ENCODE results near the gene TP53I11. TPM values are rescaled to one million over a fixed set of nuclear protein-coding genes. Genes with fewer than 3 reads are reported as not detected.

Gene TP53I11
- total RNA-seq, 1 donor from 2014 or later: 5.7 TPM

- intact Hi-C loops (cut with micrococcal nuclease): no loop called here
- Mint-ChIP-seq H3K9me3 (no peaks in the 10 kb centered on the region), H3K4me1 (ENCODE audit: low read depth) (peaks cover 4% of the 10 kb centered on the region), H3K4me3 (no peak overlapping the region), H3K36me3 (ENCODE audit: low read depth) (no peaks in the 10 kb centered on the region), H3K27ac (no peak overlapping the region), H3K27me3 (ENCODE audit: insufficient read depth) (peaks cover 6% of the 10 kb centered on the region)
- no peak for DNase-seq (ENCODE audit: low spot score)
These were observed 9.6 kb upstream of the TP53I11 start for GRCh38 chr11:44960200-44960845.

DNA sequence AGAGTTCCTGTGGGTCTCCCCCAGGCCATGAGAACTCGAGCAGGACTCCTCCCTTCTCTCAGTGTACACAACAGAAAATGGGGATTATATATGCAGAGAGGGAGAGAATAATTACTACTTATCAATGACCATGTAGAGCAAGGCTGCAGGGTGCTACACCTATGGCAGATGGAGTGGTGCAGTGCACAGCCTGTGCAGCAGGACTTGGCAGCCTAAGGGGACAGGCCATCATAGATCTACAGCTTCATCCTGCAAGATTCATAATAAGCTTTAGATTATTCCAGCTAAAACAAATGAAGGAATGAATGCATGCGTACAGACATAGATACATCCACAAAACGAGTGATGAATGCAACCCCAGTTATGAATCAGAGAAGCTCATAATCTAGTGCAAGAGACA is 8.4 kb upstream of the TP53I11 start:
- Mint-ChIP-seq H3K27ac (no peak overlapping the region), H3K27me3 (ENCODE audit: insufficient read depth) (peaks cover 7% of the 10 kb centered on the region), H3K4me3 (no peak overlapping the region), H3K36me3 (ENCODE audit: low read depth) (no peaks in the 10 kb centered on the region), H3K4me1 (ENCODE audit: low read depth) (peaks cover 14% of the 10 kb centered on the region), H3K9me3 (no peaks in the 10 kb centered on the region)
- no peak for DNase-seq (ENCODE audit: low spot score)
- intact Hi-C loops (cut with micrococcal nuclease): loop anchor here (10.0 kb wide), 1 partner anchor 864 kb away; the partner anchor contains the start of gene EXT2

DNA sequence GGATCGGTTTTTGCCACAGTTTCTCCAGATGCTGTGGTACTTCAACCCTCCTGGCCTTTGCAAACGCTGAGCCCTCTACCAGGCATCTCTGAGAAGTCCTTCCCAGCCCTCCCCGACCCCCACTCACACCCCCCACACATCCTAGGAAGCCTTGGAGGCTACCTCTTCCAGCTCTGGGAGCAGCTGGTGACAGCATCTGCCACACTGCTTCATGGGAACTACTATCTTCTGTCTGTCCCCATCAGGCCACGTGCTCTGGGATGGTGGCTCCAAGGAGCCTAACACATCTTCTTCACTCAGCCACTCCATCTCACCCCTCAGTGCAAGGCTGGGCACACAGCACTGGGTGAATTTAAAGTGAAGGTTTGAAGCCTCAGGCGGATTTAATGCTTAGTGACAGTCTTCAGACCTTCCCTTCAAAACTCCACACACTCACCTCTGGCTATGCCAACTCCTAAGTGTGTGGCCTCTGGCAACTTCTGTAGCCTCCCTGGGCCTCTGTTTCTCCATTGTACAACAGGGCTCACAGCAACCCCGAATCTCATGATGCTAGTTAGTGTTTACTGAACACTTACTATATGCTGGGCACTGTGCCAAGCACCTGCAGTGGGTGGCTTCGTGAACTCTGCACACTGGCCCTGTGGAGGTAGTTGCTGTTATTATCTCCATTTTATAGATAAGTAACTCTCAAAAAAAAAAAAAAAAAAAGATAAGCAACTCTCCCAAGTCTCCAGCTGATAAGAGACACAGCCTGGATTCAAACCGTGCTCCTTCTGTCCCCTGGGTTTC is 7.3 kb upstream of the TP53I11 start:
- no peak for DNase-seq (ENCODE audit: low spot score)
- H3K36me3 Mint-ChIP-seq (ENCODE audit: low read depth): no peaks in the 10 kb centered on the region
- intact Hi-C loops (cut with micrococcal nuclease): loop anchor here (10.0 kb wide), 1 partner anchor 863 kb away; the partner anchor contains the start of gene EXT2
- no peak overlapping the region for H3K27ac Mint-ChIP-seq
- H3K9me3 Mint-ChIP-seq: no peaks in the 10 kb centered on the region
- H3K27me3 Mint-ChIP-seq (ENCODE audit: insufficient read depth): peaks cover 7% of the 10 kb centered on the region
- no peak overlapping the region for H3K4me3 Mint-ChIP-seq
- H3K4me1 Mint-ChIP-seq (ENCODE audit: low read depth): peaks cover 14% of the 10 kb centered on the region

DNA sequence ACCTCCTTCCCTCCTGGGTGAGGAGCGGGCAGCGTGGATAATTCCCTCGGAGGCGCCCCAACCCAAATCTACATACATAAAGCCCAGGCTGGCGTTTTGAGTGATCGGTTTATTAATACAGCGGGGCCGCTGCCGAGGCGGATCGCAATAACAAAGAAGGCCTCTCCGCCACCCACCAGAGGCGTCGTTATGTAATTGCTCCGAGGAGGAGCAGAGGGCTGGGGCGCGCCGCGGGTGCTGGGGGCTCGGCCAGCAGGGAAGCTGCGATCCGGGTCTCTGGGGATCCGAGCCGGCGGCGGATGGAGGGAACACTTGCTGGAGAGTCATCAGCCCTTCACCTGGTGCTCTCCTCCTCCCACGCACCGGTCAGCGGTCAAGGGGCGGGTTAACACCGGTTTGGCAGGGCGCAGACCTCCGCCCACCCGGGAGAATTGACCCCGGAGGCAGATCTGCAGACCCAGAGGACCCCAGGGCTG is 6.4 kb upstream of the TP53I11 start:
- H3K27ac Mint-ChIP-seq: no peak overlapping the region
- no peak overlapping the region for H3K4me3 Mint-ChIP-seq
- DNase-seq (ENCODE audit: low spot score): no peak
- H3K27me3 Mint-ChIP-seq (ENCODE audit: insufficient read depth): peaks cover 7% of the 10 kb centered on the region
- H3K36me3 Mint-ChIP-seq (ENCODE audit: low read depth): no peaks in the 10 kb centered on the region
- peaks cover 14% of the 10 kb centered on the region for H3K4me1 Mint-ChIP-seq (ENCODE audit: low read depth)
- H3K9me3 Mint-ChIP-seq: no peaks in the 10 kb centered on the region
- intact Hi-C loops (cut with micrococcal nuclease): loop anchor here (10.0 kb wide), 1 partner anchor 862 kb away; the partner anchor contains the start of gene EXT2

- Mint-ChIP-seq H3K4me1 (ENCODE audit: low read depth) (peaks cover 14% of the 10 kb centered on the region), H3K9me3 (no peaks in the 10 kb centered on the region), H3K36me3 (ENCODE audit: low read depth) (no peaks in the 10 kb centered on the region), H3K27me3 (ENCODE audit: insufficient read depth) (peaks cover 11% of the 10 kb centered on the region), H3K4me3 (no peak overlapping the region), H3K27ac (no peak overlapping the region)
- DNase-seq (ENCODE audit: low spot score): no peak
- intact Hi-C loops (cut with micrococcal nuclease): loop anchor here (10.0 kb wide), 1 partner anchor 860 kb away; the partner anchor contains the start of gene EXT2
These were observed 4.5 kb upstream of the TP53I11 start for GRCh38 chr11:44955015-44955738.

- peaks cover 9% of the 10 kb centered on the region for H3K27me3 Mint-ChIP-seq (ENCODE audit: insufficient read depth)
- no peaks in the 10 kb centered on the region for H3K36me3 Mint-ChIP-seq (ENCODE audit: low read depth)
- no peak overlapping the region for H3K27ac Mint-ChIP-seq
- no peak overlapping the region for H3K4me3 Mint-ChIP-seq
- H3K4me1 Mint-ChIP-seq (ENCODE audit: low read depth): peaks cover 14% of the 10 kb centered on the region
- no peak for DNase-seq (ENCODE audit: low spot score)
- H3K9me3 Mint-ChIP-seq: no peaks in the 10 kb centered on the region
- intact Hi-C loops (cut with micrococcal nuclease): loop anchor here (10.0 kb wide), 1 partner anchor 859 kb away; the partner anchor contains the start of gene EXT2
These were observed 3.6 kb upstream of the TP53I11 start for GRCh38 chr11:44954051-44954906.

DNA sequence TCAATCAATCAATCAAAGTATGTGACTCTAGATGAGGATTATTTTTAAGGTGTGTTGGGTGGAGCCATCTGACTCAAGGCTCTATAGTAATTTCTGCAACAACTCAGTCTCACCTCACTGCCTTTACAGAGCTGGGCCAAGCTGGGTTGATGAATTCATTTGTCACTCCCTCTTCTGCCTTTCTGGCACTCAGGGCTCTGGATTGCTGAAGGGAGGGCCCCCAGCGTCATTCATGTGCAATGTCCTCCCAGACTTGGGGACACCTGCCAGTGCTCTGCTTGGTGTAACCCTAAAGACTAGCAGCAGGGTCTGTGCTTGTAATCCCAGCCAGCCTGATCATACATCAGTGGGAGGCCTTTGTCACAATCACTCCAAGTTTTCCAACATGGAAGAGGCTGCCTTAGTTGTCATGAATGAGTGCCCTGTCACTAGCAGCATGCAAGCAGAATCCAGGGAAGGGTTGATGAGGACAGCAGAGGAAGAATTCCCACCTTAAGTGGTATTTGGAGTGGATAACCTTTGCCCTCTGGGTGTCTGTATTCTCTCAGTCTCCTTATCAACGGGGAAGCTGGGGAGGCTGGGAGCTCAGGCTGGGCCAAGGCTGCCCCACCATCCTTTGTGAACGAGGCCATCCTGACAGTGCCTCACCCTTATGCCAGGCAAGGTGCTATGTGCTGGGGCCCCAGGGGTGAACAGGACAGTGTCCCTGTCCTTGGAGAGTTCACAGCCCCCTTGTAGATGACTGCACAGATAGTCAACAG is 2.0 kb upstream of the TP53I11 start:
- H3K27ac Mint-ChIP-seq: no peak overlapping the region
- DNase-seq (ENCODE audit: low spot score): no peak
- H3K9me3 Mint-ChIP-seq: no peaks in the 10 kb centered on the region
- peaks cover 14% of the 10 kb centered on the region for H3K4me1 Mint-ChIP-seq (ENCODE audit: low read depth)
- intact Hi-C loops (cut with micrococcal nuclease): loop anchor here (10.0 kb wide), 1 partner anchor 858 kb away; the partner anchor contains the start of gene EXT2
- H3K36me3 Mint-ChIP-seq (ENCODE audit: low read depth): no peaks in the 10 kb centered on the region
- peaks cover 23% of the 10 kb centered on the region for H3K27me3 Mint-ChIP-seq (ENCODE audit: insufficient read depth)
- no peak overlapping the region for H3K4me3 Mint-ChIP-seq

DNA sequence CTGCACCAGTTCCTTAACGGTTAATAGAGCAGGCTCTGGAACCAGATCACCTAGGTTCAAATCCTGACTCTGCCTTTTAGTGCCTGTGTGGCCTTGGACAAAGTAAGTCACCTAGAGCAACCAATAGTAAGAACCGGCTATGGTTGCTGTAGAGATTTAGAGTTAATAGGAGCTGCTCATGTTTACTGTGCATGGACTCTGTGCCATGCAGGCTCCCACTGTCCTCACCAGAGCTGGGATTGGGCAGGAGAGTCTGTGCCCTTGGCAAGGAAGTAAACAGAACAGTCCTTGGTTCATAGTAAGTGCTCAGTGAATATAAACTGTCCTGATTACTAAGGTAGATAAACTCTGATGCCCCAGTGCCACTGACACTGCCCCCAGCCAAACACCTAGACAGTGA is 1.4 kb upstream of the TP53I11 start:
- no peak overlapping the region for H3K27ac Mint-ChIP-seq
- intact Hi-C loops (cut with micrococcal nuclease): loop anchor here (10.0 kb wide), 1 partner anchor 857 kb away; the partner anchor contains the start of gene EXT2
- no peaks in the 10 kb centered on the region for H3K9me3 Mint-ChIP-seq
- no peak for DNase-seq (ENCODE audit: low spot score)
- no peaks in the 10 kb centered on the region for H3K36me3 Mint-ChIP-seq (ENCODE audit: low read depth)
- no peak overlapping the region for H3K4me3 Mint-ChIP-seq
- H3K4me1 Mint-ChIP-seq (ENCODE audit: low read depth): peaks cover 14% of the 10 kb centered on the region
- H3K27me3 Mint-ChIP-seq (ENCODE audit: insufficient read depth): peaks cover 25% of the 10 kb centered on the region

DNA sequence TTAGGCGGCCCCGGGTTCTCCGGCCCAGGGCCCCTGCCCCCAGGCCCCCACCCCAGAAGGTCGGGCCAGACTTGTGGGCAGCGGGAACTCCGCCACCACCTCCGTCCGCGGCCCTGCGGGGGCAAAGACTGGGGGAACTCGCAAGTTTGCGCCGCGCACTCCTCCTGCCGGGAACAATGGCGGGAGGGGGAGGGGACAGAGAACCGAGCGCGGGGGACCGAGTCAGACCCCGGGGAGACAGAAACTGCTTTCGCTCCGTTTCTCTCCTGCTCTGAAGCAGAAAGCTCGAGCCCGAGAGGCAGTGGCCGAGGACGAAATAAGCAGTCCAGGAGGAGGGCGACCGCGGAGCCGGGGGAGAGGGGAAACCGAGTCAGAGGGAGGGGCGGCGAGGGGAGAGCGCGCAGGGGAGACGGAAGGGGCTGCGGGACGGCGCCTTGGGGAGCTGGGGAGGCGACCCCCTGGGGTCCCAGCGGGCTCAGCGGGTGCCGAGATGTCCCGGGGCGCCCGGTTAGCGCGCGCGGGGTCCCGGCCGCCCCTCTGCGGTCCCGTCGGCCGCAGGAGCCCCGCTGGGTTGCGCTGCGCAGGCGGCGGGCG is 555 bp downstream of the TP53I11 start:
- DNase-seq (ENCODE audit: low spot score): no peak
- H3K4me1 Mint-ChIP-seq (ENCODE audit: low read depth): peaks cover 8% of the 10 kb centered on the region
- no peaks in the 10 kb centered on the region for H3K9me3 Mint-ChIP-seq
- H3K4me3 Mint-ChIP-seq: peak overlapping the region; percentile 62
- no peak overlapping the region for H3K27ac Mint-ChIP-seq
- H3K36me3 Mint-ChIP-seq (ENCODE audit: low read depth): no peaks in the 10 kb centered on the region
- H3K27me3 Mint-ChIP-seq (ENCODE audit: insufficient read depth): peaks cover 22% of the 10 kb centered on the region
- intact Hi-C loops (cut with micrococcal nuclease): loop anchor here (1.0 to 10.0 kb wide), 2 partner anchors 153 to 855 kb away; partner anchors contain the start of gene EXT2

DNA sequence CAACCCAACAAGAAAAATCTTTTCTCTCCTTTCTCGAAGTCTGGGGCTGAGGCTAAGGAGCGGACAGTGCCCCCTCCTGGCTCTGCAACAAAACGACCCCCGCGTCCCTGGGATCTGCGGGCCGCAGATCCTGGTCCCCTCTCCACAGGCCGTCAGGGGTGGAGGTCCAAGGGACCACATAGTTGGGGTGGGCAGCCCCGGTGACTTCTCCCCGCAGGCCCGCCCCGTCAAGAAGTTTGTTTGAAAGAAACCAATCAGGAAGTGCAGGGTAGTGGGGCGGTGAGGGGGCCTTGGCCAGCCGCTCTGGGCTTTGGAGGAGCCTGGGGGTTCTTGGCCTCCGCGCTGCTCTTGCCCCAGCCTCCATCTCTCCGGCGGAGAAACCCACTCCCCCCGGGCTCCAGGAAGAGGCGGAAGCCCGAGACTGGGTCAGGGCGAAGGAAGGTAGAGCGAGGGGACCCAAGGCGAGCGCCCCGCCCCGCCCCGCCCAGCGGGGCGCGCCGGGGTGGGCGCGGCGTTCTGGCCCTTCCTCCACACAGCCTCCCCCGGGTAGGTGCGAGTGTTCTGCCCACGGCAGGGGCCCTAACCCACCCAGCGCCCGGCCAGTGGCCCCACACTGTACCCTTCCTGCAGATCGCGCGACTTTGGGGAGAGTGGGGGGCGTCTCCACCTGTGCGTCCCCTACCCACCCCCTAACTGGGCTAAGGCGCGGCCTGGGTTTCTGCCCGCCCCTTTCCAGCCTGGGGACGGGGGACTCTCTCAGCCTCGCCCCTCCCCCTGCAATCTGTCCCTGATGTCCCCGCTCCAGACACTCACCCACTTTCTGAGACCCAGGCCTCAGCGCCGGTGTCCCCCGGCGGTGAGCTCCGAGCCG is 1.3 kb downstream of the TP53I11 start:
- H3K4me3 Mint-ChIP-seq: peak overlapping the region; percentile 51
- no peak overlapping the region for H3K27ac Mint-ChIP-seq
- H3K36me3 Mint-ChIP-seq (ENCODE audit: low read depth): no peaks in the 10 kb centered on the region
- no peaks in the 10 kb centered on the region for H3K9me3 Mint-ChIP-seq
- H3K27me3 Mint-ChIP-seq (ENCODE audit: insufficient read depth): peaks cover 22% of the 10 kb centered on the region
- no peak for DNase-seq (ENCODE audit: low spot score)
- H3K4me1 Mint-ChIP-seq (ENCODE audit: low read depth): peaks cover under 1% of the 10 kb centered on the region
- intact Hi-C loops (cut with micrococcal nuclease): loop anchor here (1.0 to 10.0 kb wide), 3 partner anchors 133 to 855 kb away; partner anchors contain the start of gene EXT2

Data from activated T-helper 1 cell treated with anti-CD3 and anti-CD28 coated beads, Interleukin-12 subunit alpha, Interleukin-12 subunit beta, Interleukin-2, Interleukin-4 antibody, amounts not matched to agents 30 ng/mL and 10 ng/mL and 1 ng/mL, durations not matched to agents 14 hours and 24 hours and 36 hours (primary cell).